Raji (cell line): ENCODE data around the gene C2CD5.

ENCODE experiments used
- POLR2A ChIP-seq: IDR thresholded peaks from 2 replicates; pipeline ENCODE4 v1.6.1; 2011; ENCODE audit warnings: low read depth, low read length, control low read depth; ENCODE audit not compliant: insufficient read depth

C2CD5 gene

DNA sequence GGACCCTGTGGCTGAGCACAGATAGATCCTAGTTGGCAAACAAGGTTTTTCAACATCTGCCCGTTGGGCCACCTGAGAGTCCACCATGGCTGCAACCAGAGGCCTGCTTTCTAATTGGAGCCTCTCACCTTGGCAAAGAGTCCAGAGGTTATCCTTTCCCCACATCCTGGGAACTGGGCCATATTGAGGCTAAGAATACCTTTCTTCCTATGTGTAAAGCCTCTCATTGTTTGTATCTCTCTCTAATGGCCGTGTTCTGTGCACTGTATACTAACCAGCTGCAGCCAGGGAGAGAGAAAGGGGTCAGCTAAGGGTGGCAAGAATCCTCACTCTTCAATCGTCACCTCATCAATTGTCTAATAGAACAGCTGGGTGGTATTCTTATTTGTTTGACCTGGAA is 130.8 kb downstream of the C2CD5 start:
- no peak for TF ChIP-seq POLR2A

DNA sequence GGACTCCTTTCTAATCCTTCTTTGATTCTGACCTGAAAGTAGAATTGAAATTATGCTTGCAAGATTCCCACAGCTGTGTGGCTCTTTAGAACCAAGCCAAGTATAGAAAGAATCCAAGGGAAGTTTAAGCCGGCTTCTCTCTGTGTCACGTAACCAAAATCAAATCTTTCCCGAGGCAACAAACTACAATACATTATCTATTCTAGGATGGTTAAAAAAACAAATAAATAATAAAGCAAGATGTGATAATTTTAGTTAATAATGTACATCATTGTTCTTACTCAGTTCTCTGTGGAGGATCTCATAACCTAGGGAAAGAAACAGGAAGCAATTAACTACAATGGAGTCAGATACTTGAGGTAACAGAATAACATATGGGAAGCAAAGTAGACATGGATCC is 131.8 kb downstream of the C2CD5 start:
- TF ChIP-seq POLR2A: no peak

DNA sequence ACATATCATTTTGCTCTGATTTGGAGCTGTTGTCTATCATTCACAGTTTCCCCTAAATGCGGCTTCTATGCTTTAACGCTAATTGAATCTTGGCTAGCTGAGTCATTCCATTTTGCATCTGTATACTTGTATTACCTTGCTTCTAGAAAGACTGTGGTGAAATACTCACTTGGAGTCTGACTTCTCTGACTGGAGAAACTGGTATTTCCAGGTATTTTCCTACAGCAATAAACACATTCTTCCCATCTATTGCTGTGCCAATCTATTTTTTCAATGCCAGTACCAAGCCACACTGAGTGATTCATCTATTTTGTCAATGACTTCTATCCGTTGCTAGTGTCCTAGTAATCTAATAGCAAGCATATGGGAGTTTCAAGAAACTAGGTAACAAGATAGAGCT is 133.9 kb downstream of the C2CD5 start:
- TF ChIP-seq POLR2A: no peak

DNA sequence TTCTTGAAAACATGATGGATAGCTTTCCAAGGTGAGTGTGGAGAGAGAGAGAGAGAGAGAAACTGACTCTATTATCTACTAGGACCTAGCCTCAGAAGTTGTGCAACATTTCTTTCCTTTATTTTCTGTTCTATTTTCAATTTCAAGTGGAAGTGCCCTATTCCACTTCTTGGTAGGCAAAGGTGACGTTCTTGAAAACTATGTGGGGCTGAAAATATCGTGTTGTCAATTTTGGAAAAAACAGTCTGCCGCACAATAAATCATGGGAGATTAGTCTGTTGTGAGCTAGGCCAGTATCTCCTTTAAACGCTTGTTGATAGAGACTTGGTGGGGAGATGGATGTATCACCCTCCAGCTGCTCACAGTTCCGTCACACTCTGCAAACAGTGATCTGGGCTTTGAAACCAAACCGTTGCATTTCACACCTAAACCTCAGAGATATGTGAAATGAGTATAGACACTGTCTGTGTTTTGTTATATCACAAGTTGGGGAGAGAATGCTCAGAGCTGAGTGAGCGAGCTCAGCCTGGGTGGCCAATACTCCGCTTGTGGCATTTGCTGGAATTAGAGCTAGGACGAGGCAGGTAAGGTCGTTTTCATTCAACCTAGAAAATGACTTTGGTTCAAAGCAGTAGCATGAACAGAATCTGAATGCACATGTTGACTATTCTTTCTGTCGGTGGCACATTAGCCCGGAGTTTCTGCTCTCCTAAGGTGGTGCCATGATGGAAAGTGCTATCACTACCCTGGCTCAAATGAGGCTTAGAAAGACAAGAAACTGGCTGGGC is 134.8 kb downstream of the C2CD5 start:
- TF ChIP-seq POLR2A: no peak

DNA sequence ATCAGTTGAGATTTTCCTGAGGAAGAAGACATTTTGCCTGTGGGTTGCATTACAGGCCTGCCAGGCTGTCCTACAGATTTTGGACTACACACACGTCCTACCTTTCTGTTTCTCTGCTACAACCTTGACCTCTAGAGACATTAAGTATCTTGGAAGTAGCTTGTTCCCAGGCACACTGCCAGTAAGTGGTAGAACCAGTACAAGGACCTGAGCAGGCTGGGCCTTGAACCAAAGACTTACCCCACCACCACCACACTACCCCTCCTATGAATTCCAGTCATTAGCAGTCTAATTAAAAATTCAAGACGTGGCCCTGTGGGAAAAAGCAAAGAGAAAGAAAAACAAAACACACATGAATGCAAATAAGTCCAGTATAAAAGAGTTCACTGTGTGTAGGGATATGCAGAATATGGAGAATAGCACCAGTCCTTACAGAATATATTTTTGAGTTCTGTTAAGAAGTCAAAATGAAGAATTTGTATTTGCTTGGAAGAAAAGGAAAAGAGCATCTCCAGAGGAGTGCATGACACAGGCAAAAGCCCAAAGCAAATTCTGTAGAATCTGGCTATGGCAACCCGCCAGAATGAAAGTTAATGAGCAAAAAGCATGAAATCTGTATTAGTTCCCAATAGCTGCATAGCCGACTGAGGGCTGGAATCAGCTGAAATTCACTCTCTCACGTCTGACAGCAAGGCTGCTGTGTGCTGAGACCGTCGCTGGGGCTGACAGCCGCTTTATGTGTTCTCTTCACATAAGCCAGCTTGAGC is 135.5 kb downstream of the C2CD5 start:
- TF ChIP-seq POLR2A: no peak

DNA sequence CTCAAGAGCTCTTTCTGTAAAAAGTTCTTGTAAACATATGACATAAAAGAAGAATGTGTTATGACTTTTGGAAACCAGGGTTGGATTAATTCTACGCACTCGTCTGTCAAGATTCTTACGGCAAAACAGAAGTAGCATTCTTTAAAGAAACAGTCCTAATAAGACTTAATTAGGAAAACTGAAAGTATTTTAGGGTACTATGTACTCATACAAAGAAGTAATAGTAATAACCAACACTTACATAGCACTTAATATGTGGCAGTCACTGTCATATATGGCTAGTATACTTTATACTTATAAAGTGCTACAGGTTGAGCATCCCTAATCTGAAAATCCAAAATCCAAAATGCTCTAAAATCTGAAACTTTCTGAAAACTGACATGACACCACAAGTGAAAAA is 136.9 kb downstream of the C2CD5 start:
- no peak for TF ChIP-seq POLR2A

DNA sequence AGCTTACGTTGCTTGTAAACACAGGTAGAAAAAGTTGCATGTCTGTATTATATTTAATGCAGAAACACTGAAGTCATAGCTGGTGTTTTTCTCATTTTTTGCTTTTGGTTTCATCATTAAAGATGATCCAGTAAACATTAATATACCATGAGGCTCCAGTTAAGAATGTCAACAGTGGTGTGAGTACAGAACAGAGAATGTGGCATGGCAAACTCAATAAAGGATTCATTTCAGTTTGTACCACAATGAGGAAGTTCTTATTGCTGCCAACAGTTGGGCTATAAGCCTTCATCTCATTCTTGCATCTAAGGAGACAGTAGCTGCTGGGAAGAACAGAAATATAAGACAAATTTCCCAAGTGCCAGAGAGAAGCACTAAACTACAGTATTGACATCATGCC is 137.7 kb downstream of the C2CD5 start:
- TF ChIP-seq POLR2A: no peak

DNA sequence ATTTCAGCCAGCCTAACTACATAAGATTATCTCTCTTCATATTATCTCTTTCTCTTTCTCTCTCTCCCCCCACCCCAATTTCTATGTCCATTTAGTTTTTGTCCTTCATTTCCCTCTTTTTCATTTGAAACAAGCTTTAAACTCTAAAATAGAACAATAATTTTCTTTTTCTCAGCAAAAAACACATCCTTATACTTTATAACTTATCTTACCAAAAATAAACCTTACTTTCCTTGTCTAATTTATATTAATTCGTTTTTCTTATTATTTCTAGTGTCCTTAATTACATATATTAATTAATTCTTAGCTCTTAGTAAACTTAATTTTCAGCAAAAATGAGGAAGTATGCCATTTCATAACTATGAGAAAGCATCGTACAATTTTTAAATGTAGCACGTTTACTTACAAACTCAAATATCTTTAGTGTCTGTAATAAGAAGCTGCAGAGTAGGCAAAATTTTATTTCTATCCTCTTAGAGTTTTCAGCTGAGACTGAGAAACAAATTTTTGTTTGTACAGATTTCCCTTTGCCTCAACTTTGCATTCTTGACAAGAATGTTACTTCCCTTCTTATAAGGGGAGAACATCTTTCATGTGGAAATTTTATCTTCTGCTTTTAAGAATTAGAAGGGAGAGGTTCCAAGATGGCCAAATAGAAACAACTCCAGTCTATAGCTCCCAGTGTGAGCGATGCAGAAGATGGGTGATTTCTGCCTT is 144.7 kb downstream of the C2CD5 start:
- TF ChIP-seq POLR2A: no peak
